ENCODE results near the gene CTSS.

CTSS gene

GRCh38 chr1:150805899-150806298, 40.3 kb upstream of the CTSS start:
- no peak overlapping the region for H3K27ac ChIP-seq (ENCODE audit: low read length)
- no peaks in the 10 kb centered on the region for H3K79me2 ChIP-seq (ENCODE audit: insufficient read depth, low read length)
- no peak overlapping the region for H3K4me2 ChIP-seq (ENCODE audit: insufficient read depth, low read length)
- peaks cover 4% of the 10 kb centered on the region; the same call in 1 of the 2 replicates for H3K36me3 ChIP-seq (ENCODE audit: insufficient read depth, low read length)
- TF ChIP-seq CTCF (IDR thresholded peaks at IDR 0.05; ENCODE audit: borderline replicate concordance, extremely low read depth, low read length, poor library complexity, severe bottlenecking) (no peak), EZH2 (IDR thresholded peaks at IDR 0.05; ENCODE audit: borderline replicate concordance, low read depth, low read length, severe bottlenecking) (no peak)
- H3K27me3 ChIP-seq (ENCODE audit: insufficient read depth, low read length, poor library complexity) = no peaks in the 10 kb centered on the region
- H2AFZ ChIP-seq (ENCODE audit: low read depth, low read length) = no peak overlapping the region
- ATAC-seq (ENCODE audit: insufficient read depth, low read depth) = no peak
- H4K20me1 ChIP-seq (ENCODE audit: insufficient read depth, low read length) = no peaks in the 10 kb centered on the region
- no peak overlapping the region for H3K4me3 ChIP-seq (ENCODE audit: low read depth in 1 of 2, low read length in 2 of 2)
- no peaks in the 10 kb centered on the region for H3K9me3 ChIP-seq (ENCODE audit: insufficient read depth, low read length, severe bottlenecking)
- H3K4me1 ChIP-seq (ENCODE audit: insufficient read depth, low read length) = no peaks in the 10 kb centered on the region
- no peak overlapping the region for H3K9ac ChIP-seq (ENCODE audit: low read depth, low read length)
- DNase-seq = no peak

- Histone ChIP-seq H2AFZ (ENCODE audit: low read depth, low read length) (no peak overlapping the region), H4K20me1 (ENCODE audit: insufficient read depth, low read length) (no peaks in the 10 kb centered on the region), H3K4me1 (ENCODE audit: insufficient read depth, low read length) (no peaks in the 10 kb centered on the region), H3K27me3 (ENCODE audit: insufficient read depth, low read length, poor library complexity) (no peaks in the 10 kb centered on the region), H3K36me3 (ENCODE audit: insufficient read depth, low read length) (no peaks in the 10 kb centered on the region), H3K79me2 (ENCODE audit: insufficient read depth, low read length) (no peaks in the 10 kb centered on the region), H3K4me2 (ENCODE audit: insufficient read depth, low read length) (no peak overlapping the region), H3K4me3 (ENCODE audit: low read depth in 1 of 2, low read length in 2 of 2) (no peak overlapping the region), H3K27ac (ENCODE audit: low read length) (no peak overlapping the region), H3K9me3 (ENCODE audit: insufficient read depth, low read length, severe bottlenecking) (no peaks in the 10 kb centered on the region), H3K9ac (ENCODE audit: low read depth, low read length) (no peak overlapping the region)
- DNase-seq (no peak), ATAC-seq (ENCODE audit: insufficient read depth, low read depth) (no peak)
- TF ChIP-seq EZH2 (IDR thresholded peaks at IDR 0.05; ENCODE audit: borderline replicate concordance, low read depth, low read length, severe bottlenecking) (no peak), CTCF (IDR thresholded peaks at IDR 0.05; ENCODE audit: borderline replicate concordance, extremely low read depth, low read length, poor library complexity, severe bottlenecking) (no peak)
Measured at GRCh38 chr1:150804671-150805070, 39.1 kb upstream of the CTSS start.

- no peaks in the 10 kb centered on the region for H3K36me3 ChIP-seq (ENCODE audit: insufficient read depth, low read length)
- no peaks in the 10 kb centered on the region for H4K20me1 ChIP-seq (ENCODE audit: insufficient read depth, low read length)
- H3K27ac ChIP-seq (ENCODE audit: low read length) = no peak overlapping the region
- H3K4me2 ChIP-seq (ENCODE audit: insufficient read depth, low read length) = no peak overlapping the region
- no peaks in the 10 kb centered on the region for H3K79me2 ChIP-seq (ENCODE audit: insufficient read depth, low read length)
- no peak overlapping the region for H3K4me3 ChIP-seq (ENCODE audit: low read depth in 1 of 2, low read length in 2 of 2)
- no peaks in the 10 kb centered on the region for H3K9me3 ChIP-seq (ENCODE audit: insufficient read depth, low read length, severe bottlenecking)
- H2AFZ ChIP-seq (ENCODE audit: low read depth, low read length) = no peak overlapping the region
- no peaks in the 10 kb centered on the region for H3K4me1 ChIP-seq (ENCODE audit: insufficient read depth, low read length)
- ATAC-seq (ENCODE audit: insufficient read depth, low read depth) = no peak
- DNase-seq = no peak
- H3K27me3 ChIP-seq (ENCODE audit: insufficient read depth, low read length, poor library complexity) = no peaks in the 10 kb centered on the region
- no peak overlapping the region for H3K9ac ChIP-seq (ENCODE audit: low read depth, low read length)
- TF ChIP-seq CTCF (IDR thresholded peaks at IDR 0.05; ENCODE audit: borderline replicate concordance, extremely low read depth, low read length, poor library complexity, severe bottlenecking) (no peak), EZH2 (IDR thresholded peaks at IDR 0.05; ENCODE audit: borderline replicate concordance, low read depth, low read length, severe bottlenecking) (no peak)
Measured at GRCh38 chr1:150799089-150799488, 33.5 kb upstream of the CTSS start.

- ATAC-seq (ENCODE audit: insufficient read depth, low read depth) (no peak), DNase-seq (no peak)
- no peaks in the 10 kb centered on the region for H3K27me3 ChIP-seq (ENCODE audit: insufficient read depth, low read length, poor library complexity)
- no peak overlapping the region for H3K4me2 ChIP-seq (ENCODE audit: insufficient read depth, low read length)
- H3K27ac ChIP-seq (ENCODE audit: low read length) = no peak overlapping the region
- H3K79me2 ChIP-seq (ENCODE audit: insufficient read depth, low read length) = no peaks in the 10 kb centered on the region
- H3K4me3 ChIP-seq (ENCODE audit: low read depth in 1 of 2, low read length in 2 of 2) = no peak overlapping the region
- H4K20me1 ChIP-seq (ENCODE audit: insufficient read depth, low read length) = no peaks in the 10 kb centered on the region
- H3K36me3 ChIP-seq (ENCODE audit: insufficient read depth, low read length) = no peaks in the 10 kb centered on the region
- no peak overlapping the region for H3K9ac ChIP-seq (ENCODE audit: low read depth, low read length)
- H3K9me3 ChIP-seq (ENCODE audit: insufficient read depth, low read length, severe bottlenecking) = no peaks in the 10 kb centered on the region
- H2AFZ ChIP-seq (ENCODE audit: low read depth, low read length) = no peak overlapping the region
- TF ChIP-seq EZH2 (IDR thresholded peaks at IDR 0.05; ENCODE audit: borderline replicate concordance, low read depth, low read length, severe bottlenecking) (no peak), CTCF (IDR thresholded peaks at IDR 0.05; ENCODE audit: borderline replicate concordance, extremely low read depth, low read length, poor library complexity, severe bottlenecking) (no peak)
- no peaks in the 10 kb centered on the region for H3K4me1 ChIP-seq (ENCODE audit: insufficient read depth, low read length)
Measured at GRCh38 chr1:150798525-150798924, 32.9 kb upstream of the CTSS start.

Data from DND-41 (cell line).